Measurements from ENCODE around the gene HES6.

Gene HES6

GRCh38 chr2:238255151-238255551 is 15.3 kb upstream of the HES6 start:
- no peak for DNase-seq (ENCODE audit: low read depth in 2 of 2)

GRCh38 chr2:238254095-238254723 is 14.4 kb upstream of the HES6 start:
- no peak for DNase-seq (ENCODE audit: low read depth in 2 of 2)

GRCh38 chr2:238252766-238253630 is 13.2 kb upstream of the HES6 start:
- DNase-seq (ENCODE audit: low read depth in 2 of 2): no peak

GRCh38 chr2:238251986-238252385 is 12.1 kb upstream of the HES6 start:
- DNase-seq (ENCODE audit: low read depth in 2 of 2): no peak

- DNase-seq (ENCODE audit: low read depth in 2 of 2): no peak
Measured at GRCh38 chr2:238251331-238251730, 11.5 kb upstream of the HES6 start.

GRCh38 chr2:238250896-238251295 is 11.1 kb upstream of the HES6 start:
- DNase-seq (ENCODE audit: low read depth in 2 of 2): no peak

- no peak for DNase-seq (ENCODE audit: low read depth in 2 of 2)
Measured at GRCh38 chr2:238247841-238248453, 8.1 kb upstream of the HES6 start.

- DNase-seq (ENCODE audit: low read depth in 2 of 2): no peak
Measured at GRCh38 chr2:238247002-238247822, 7.4 kb upstream of the HES6 start.

GRCh38 chr2:238244151-238244550 is 4.3 kb upstream of the HES6 start:
- no peak for DNase-seq (ENCODE audit: low read depth in 2 of 2)

GRCh38 chr2:238243496-238244076 is 3.7 kb upstream of the HES6 start:
- no peak for DNase-seq (ENCODE audit: low read depth in 2 of 2)

GRCh38 chr2:238242731-238243495 is 3.1 kb upstream of the HES6 start:
- DNase-seq (ENCODE audit: low read depth in 2 of 2): no peak

GRCh38 chr2:238241970-238242369 is 2.1 kb upstream of the HES6 start:
- no peak for DNase-seq (ENCODE audit: low read depth in 2 of 2)

- DNase-seq (ENCODE audit: low read depth in 2 of 2): no peak
Measured at GRCh38 chr2:238240757-238241711, 1.2 kb upstream of the HES6 start.

- DNase-seq (ENCODE audit: low read depth in 2 of 2): peak in 1 of 2 donors; percentile 31
Measured at GRCh38 chr2:238239543-238239862, 335 bp downstream of the HES6 start.

GRCh38 chr2:238238766-238239542 is 884 bp downstream of the HES6 start:
- peak in 1 of 2 donors; percentile 28 for DNase-seq (ENCODE audit: low read depth in 2 of 2)

- DNase-seq (ENCODE audit: low read depth in 2 of 2): no peak
Measured at GRCh38 chr2:238238311-238238765, 1.5 kb downstream of the HES6 start.

GRCh38 chr2:238237431-238238135 is 2.3 kb downstream of the HES6 start:
- no peak for DNase-seq (ENCODE audit: low read depth in 2 of 2)

- DNase-seq (ENCODE audit: low read depth in 2 of 2): no peak
Measured at GRCh38 chr2:238236571-238236970, 3.3 kb downstream of the HES6 start.
